Measurements from ENCODE around the gene GLB1L2.

DNA sequence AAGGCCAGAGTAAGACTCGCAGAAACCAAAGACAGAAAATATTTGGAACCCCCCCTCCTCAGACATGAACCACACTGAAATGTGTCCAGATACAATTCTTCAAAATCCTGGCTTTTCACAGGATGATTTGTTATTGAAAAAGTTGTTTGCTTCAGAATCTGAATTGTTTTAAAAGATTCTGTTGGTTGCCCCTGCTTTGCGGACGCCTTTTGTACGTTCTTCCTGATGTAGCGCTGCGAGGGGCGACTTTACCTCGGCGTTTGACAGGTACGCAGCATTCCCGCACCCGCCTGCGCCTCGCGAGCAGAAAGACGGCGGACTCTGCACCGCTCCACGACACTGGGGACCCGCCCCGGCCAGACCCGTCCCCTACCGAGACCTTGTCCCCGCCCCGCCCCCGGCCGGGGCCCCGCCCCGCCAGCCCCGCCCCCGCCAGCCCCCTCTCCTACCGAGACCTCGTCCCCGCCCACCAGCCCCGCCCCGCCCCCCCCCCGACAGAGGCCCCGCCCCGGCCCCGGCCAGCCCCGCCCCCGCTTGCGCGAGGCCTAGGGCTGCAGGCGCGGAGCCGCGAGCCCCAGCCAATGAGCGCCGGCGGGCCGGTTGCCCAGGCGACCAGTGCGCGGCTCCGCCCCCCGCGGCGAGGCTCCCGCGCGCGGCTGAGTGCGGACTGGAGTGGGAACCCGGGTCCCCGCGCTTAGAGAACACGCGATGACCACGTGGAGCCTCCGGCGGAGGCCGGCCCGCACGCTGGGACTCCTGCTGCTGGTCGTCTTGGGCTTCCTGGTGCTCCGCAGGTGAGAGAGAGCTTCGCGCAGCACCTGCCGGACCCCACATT lies at the start of gene GLB1L2:
- TF ChIP-seq POLR2AphosphoS5 (IDR thresholded peaks at IDR 0.05; ENCODE audit: low read depth, low read length), result no peak
- no peak for TF ChIP-seq TAF1 (IDR thresholded peaks at IDR 0.05; ENCODE audit: low read depth, low read length)
- no peak for TF ChIP-seq POLR2A (IDR thresholded peaks at IDR 0.05; ENCODE audit: low read depth, low read length)
- TF ChIP-seq SPI1 (IDR thresholded peaks at IDR 0.05; ENCODE audit: low read depth, low read length), result no peak
